Breast epithelium (tissue), 3 donors: ENCODE data around the gene TRAF3.

Source experiments
- POLR2A ChIP-seq: fragments of 450-650 bp; IDR thresholded peaks from one replicate; pipeline ENCODE4 v1.6.1; 2016; ENCODE audit warnings: antibody characterized with exemption, mild to moderate bottlenecking, moderate library complexity
- POLR2AphosphoS5 ChIP-seq, 3 donors: sonication (generic); formaldehyde crosslinking; IDR thresholded peaks; one replicate each; pipeline ENCODE4 v1.6.1; 2017; ENCODE audit warnings: antibody characterized with exemption in 3 of 3
- TF ChIP-seq, protein P1 (sequence below), 3 donors: fragments of 450-650 bp; IDR thresholded peaks; one replicate each; pipeline ENCODE4 v1.5.1; 2016 to 2017; ENCODE audit warnings: antibody characterized with exemption in 3 of 3, mild to moderate bottlenecking in 3 of 3, moderate library complexity in 3 of 3

DNA sequence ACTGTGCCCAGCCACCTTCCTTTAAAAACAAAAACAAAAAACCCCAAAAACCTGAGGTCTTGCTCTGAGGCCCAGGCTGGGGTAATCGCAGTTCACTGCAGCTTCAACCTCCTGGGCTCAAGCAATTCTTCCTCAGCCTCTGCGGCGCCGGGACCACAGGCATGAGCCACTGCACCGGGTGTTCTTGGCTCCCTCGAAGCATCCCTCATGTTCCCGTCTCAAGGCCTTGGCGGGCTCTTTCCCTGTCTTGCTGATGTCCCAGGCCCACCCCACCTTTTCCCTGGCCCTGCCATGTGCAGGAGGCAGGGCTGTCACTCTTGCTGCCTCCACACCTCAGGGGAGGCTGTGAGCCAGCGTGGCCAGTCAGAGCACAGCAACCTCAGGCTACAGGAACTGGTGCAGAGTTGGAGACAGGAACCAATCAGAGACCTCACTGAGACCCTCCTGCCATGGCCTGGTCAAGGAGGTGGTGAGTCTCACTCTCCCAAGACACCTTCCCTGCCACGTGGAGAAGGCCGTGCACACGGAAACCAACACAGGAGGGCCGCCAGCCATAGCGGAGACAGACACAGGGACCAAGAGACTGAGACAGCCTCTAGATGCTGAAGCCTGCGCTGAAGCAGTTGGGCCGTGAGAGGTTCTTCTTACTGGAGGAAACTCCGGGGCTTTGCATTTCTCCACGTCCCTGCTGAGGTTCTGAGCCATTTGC, 139.3 kb downstream of the TRAF3 start:
- TF ChIP-seq, protein P1, sequence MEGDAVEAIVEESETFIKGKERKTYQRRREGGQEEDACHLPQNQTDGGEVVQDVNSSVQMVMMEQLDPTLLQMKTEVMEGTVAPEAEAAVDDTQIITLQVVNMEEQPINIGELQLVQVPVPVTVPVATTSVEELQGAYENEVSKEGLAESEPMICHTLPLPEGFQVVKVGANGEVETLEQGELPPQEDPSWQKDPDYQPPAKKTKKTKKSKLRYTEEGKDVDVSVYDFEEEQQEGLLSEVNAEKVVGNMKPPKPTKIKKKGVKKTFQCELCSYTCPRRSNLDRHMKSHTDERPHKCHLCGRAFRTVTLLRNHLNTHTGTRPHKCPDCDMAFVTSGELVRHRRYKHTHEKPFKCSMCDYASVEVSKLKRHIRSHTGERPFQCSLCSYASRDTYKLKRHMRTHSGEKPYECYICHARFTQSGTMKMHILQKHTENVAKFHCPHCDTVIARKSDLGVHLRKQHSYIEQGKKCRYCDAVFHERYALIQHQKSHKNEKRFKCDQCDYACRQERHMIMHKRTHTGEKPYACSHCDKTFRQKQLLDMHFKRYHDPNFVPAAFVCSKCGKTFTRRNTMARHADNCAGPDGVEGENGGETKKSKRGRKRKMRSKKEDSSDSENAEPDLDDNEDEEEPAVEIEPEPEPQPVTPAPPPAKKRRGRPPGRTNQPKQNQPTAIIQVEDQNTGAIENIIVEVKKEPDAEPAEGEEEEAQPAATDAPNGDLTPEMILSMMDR (IDR thresholded peaks at IDR 0.05) = no peak
- TF ChIP-seq POLR2A = no peak
- TF ChIP-seq POLR2AphosphoS5 (IDR thresholded peaks at IDR 0.05) = no peak
